BE2C (cell line): ENCODE results near the gene ST6GALNAC1.

Experiments
- DNase-seq: peaks from one replicate; pipeline ENCODE4 v3.0.0-alpha.2; 2020
- H3K27me3 ChIP-seq: fragments of 250-450 bp; sonication (Bioruptor Pico); 2 replicates; pipeline ENCODE4 v1.5.1; 2020; ENCODE audit warnings: mild to moderate bottlenecking
- H3K36me3 ChIP-seq: fragments of 250-450 bp; sonication (Bioruptor Pico); 2 replicates; pipeline ENCODE4 v1.5.1; 2020; ENCODE audit warnings: mild to moderate bottlenecking
- H3K4me1 ChIP-seq: fragments of 250-450 bp; sonication (Bioruptor Pico); 2 replicates; pipeline ENCODE4 v1.5.1; 2020
- H3K4me3 ChIP-seq: 2 replicates; pipeline ENCODE4 v1.5.1; 2011; ENCODE audit warnings: low read depth, low read length
- H3K9me3 ChIP-seq: fragments of 250-450 bp; sonication (Bioruptor Pico); 2 replicates; pipeline ENCODE4 v1.5.1; 2020
- CTCF ChIP-seq: IDR thresholded peaks from 2 replicates; pipeline ENCODE4 v1.5.1; 2012; ENCODE audit warnings: mild to moderate bottlenecking, low read depth, low read length

Gene ST6GALNAC1

GRCh38 chr17:76593959-76594358 is 49.6 kb downstream of the ST6GALNAC1 start:
- no peak for DNase-seq
- Histone ChIP-seq H3K9me3 (no peaks in the 10 kb centered on the region), H3K27me3 (no peaks in the 10 kb centered on the region), H3K4me3 (no peak overlapping the region), H3K4me1 (no peaks in the 10 kb centered on the region), H3K36me3 (no peaks in the 10 kb centered on the region)
- no peak for TF ChIP-seq CTCF

- Histone ChIP-seq H3K9me3 (no peaks in the 10 kb centered on the region), H3K36me3 (no peaks in the 10 kb centered on the region), H3K4me1 (no peaks in the 10 kb centered on the region), H3K4me3 (no peak overlapping the region), H3K27me3 (no peaks in the 10 kb centered on the region)
- DNase-seq, result no peak
- TF ChIP-seq CTCF, result no peak
These were observed 50.2 kb downstream of the ST6GALNAC1 start for GRCh38 chr17:76593384-76593826.

- no peaks in the 10 kb centered on the region for H3K9me3 ChIP-seq
- no peak for TF ChIP-seq CTCF
- no peak for DNase-seq
- no peaks in the 10 kb centered on the region for H3K4me1 ChIP-seq
- no peak overlapping the region for H3K4me3 ChIP-seq
- no peaks in the 10 kb centered on the region for H3K36me3 ChIP-seq
- H3K27me3 ChIP-seq, result peaks cover 22% of the 10 kb centered on the region
These were observed 55.4 kb downstream of the ST6GALNAC1 start for GRCh38 chr17:76588182-76588581.

GRCh38 chr17:76586741-76587487 is 56.6 kb downstream of the ST6GALNAC1 start:
- TF ChIP-seq CTCF, result no peak
- H3K36me3 ChIP-seq, result no peaks in the 10 kb centered on the region
- peaks cover 22% of the 10 kb centered on the region for H3K27me3 ChIP-seq
- no peaks in the 10 kb centered on the region for H3K4me1 ChIP-seq
- DNase-seq, result peak; percentile 77
- peak overlapping the region; percentile 15; the same call in 1 of the 2 replicates for H3K4me3 ChIP-seq
- no peaks in the 10 kb centered on the region for H3K9me3 ChIP-seq

GRCh38 chr17:76585649-76586593 is 57.6 kb downstream of the ST6GALNAC1 start, which contains the start of gene ST6GALNAC2:
ST6GALNAC2 (minus strand) TSS chr17:76585860; CDS start chr17:76585808, 52 bp downstream.
- no peaks in the 10 kb centered on the region for H3K9me3 ChIP-seq
- DNase-seq, result peak; percentile 74
- peaks cover 22% of the 10 kb centered on the region for H3K27me3 ChIP-seq
- TF ChIP-seq CTCF, result peak; percentile 20
- H3K36me3 ChIP-seq, result no peaks in the 10 kb centered on the region
- H3K4me3 ChIP-seq, result peak within 1 kb of the TSS; percentile 40
- H3K4me1 ChIP-seq, result no peaks in the 10 kb centered on the region
